Measurements from ENCODE around the gene OCSTAMP.

The OCSTAMP gene

GRCh38 chr20:46509523-46509922, 40.9 kb downstream of the OCSTAMP start:
- no peak for FAIRE-seq

DNA sequence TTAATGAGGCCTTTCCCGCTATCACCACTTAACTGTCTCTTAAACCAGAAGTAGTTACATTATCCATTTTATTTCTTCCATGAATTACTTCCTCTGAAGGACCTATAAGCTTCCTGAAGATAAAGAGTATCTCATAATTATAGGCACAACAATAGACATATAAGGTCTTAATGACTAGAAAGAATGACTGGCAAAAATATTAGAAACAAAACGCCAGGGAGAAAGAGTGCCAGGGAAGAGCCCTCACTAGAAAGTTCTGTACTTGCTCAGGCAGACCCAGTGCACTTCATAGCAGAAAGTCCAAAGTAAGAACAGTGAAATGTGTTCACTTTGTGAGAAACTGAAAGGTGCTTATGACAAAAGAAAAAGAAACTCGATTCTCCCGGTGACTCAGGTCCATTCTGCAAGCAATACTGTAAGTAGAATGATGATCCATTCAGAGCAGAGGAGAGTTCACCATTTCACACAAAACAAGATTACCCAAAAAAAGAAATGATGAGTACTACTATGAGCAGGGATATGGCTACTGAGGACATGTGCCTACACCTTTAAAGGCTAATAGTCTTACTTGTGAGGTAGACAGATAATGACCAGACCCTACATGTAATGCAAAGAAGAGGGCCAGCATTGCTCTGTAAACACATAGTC, 42.6 kb downstream of the OCSTAMP start:
- FAIRE-seq, result no peak

DNA sequence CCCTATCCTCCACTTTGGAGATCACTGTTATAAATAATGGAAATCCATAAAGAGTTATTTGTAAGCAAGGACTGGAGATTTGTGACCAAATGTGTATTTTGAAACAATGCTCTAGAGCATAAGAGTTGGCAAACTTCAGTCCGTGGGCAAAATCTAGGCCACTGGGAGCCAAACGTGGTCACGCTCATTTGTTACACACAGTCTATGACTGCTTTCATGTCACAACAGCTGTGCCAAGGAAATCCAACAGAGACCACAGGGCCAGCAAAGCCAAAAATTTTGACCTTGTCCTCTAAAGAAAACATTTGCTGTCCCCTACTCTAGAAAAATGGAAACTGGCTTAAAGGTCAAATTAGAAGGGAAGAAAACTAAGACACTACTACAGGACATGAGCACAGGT, 44.9 kb downstream of the OCSTAMP start:
- FAIRE-seq, result no peak

- no peak for FAIRE-seq
Measured at GRCh38 chr20:46501961-46502360, 48.5 kb downstream of the OCSTAMP start.

DNA sequence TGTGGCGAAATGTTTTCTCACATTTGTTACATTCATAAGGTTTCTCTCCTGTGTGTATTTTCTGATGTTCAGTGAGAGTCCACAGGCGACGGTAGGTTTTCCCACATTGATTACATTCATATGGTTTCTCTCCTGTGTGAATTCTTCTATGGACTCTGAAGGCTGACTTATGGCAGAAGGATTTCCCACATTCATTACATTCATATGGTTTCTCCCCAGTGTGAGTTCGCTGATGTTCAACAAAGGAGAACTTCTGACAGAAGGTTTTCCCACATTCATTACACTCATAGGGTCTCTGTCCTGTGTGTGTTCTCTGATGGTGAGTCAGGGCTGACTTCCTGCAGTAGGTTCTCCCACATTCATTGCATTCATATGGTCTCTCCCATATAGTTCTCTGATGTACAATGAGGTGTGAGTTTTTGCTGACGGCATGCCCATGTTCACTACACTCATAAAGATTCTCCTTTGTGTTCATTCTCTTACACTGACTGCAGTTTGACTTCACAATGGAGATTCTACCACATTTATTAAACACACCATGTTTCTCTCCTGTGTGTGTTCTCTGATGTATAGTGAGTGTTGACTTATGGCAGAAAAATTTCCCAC, 49.0 kb downstream of the OCSTAMP start:
- FAIRE-seq, result no peak

DNA sequence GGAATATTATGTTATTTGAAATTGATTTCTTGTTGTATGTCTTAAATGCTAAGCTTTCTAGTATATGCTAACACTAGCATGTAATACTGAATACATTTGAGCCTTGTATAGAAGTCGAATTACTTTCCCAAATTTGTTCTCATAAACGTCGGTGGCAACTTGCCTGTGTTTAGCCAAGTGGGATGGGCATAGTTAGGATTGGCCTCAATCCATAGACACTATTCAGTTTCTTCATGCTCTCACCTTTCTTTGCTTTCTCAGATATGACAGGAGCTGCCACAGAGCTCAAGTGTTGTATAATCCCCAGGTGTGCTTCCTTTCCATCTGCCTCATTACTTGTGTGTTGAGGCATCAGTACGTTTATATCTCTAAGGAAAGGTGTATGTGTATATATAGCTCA, 56.4 kb downstream of the OCSTAMP start:
- no peak for FAIRE-seq

GRCh38 chr20:46491354-46491753, 59.1 kb downstream of the OCSTAMP start:
- no peak for FAIRE-seq

Measured in A204.1 (cell line).